ENCODE measurements around the gene KRT39.

The KRT39 gene

DNA sequence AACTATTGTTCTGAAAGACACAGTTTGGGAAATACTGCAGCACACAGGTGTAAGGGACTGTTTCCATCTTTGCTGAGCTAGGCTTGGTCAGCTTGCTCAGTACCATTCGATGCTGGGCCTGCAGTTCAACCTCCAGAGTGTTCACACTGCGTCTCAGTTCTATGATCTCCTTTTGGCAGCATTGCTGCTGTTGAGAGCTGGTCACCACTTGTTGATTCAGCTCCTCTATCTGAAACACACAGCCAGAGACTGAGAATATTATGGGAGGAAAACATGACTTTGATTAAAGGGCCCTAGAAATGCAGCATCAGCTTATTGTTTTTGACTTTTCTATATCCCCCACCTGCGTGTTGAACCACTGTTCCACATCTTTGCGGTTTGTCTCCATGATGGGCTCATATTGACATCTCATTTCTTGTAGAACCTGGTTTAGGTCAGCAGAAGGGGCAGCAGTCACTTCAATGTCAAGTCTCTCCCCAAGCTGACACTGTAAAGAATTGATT is 4.6 kb downstream of the KRT39 start:
- POLR2A ChIA-PET = no interaction called here
- DNase-seq (ENCODE audit: low read depth, low spot score) = no peak
- no peak for TF ChIP-seq CTCF (IDR thresholded peaks at IDR 0.05; ENCODE audit: insufficient read depth, low read length, missing control alignments)
- CTCF ChIA-PET = interaction anchor here (0.9 to 1.3 kb wide), 5 partner anchors 9 to 33 kb away, joined by 3 to 5 read pairs (median 3); no protein-coding TSS in a partner anchor
- no peak overlapping the region for H3K4me3 ChIP-seq (ENCODE audit: low read depth, low read length)

DNA sequence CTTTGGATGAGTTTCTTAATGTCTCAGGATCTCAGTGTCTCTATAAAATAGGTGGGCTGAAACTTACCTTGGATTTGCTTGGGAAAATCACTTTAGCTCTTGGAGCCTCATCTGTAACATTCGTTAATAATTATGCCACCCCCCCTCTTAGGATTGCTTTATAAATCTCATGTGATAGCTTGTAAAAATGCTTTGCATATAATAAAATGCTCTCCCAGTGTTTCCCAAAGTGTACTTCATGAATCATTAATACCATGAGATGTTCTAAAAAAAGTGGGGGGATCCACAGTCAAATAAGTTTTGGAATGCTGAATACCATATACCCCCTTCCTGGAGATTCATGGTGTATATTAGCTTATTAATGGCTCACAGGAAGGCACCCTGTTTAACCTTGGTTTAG is 5.2 kb downstream of the KRT39 start:
- ChIA-PET CTCF (interaction anchor here (0.9 to 1.2 kb wide), 4 partner anchors 9 to 19 kb away, joined by 3 to 5 read pairs (median 3); no protein-coding TSS in a partner anchor), POLR2A (no interaction called here)
- H3K4me3 ChIP-seq (ENCODE audit: low read depth, low read length) = no peak overlapping the region
- no peak for TF ChIP-seq CTCF (IDR thresholded peaks at IDR 0.05; ENCODE audit: insufficient read depth, low read length, missing control alignments)
- DNase-seq (ENCODE audit: low read depth, low spot score) = no peak

GRCh38 chr17:40960144-40960543 is 6.6 kb downstream of the KRT39 start:
- no peak for DNase-seq (ENCODE audit: low read depth, low spot score)
- no peak overlapping the region for H3K4me3 ChIP-seq (ENCODE audit: low read depth, low read length)
- POLR2A ChIA-PET = no interaction called here
- CTCF ChIA-PET = interaction anchor here (2.0 kb wide), 1 partner anchor 589 kb away, joined by 5 read pairs; no protein-coding TSS in a partner anchor
- TF ChIP-seq CTCF (IDR thresholded peaks at IDR 0.05; ENCODE audit: insufficient read depth, low read length, missing control alignments) = no peak

DNA sequence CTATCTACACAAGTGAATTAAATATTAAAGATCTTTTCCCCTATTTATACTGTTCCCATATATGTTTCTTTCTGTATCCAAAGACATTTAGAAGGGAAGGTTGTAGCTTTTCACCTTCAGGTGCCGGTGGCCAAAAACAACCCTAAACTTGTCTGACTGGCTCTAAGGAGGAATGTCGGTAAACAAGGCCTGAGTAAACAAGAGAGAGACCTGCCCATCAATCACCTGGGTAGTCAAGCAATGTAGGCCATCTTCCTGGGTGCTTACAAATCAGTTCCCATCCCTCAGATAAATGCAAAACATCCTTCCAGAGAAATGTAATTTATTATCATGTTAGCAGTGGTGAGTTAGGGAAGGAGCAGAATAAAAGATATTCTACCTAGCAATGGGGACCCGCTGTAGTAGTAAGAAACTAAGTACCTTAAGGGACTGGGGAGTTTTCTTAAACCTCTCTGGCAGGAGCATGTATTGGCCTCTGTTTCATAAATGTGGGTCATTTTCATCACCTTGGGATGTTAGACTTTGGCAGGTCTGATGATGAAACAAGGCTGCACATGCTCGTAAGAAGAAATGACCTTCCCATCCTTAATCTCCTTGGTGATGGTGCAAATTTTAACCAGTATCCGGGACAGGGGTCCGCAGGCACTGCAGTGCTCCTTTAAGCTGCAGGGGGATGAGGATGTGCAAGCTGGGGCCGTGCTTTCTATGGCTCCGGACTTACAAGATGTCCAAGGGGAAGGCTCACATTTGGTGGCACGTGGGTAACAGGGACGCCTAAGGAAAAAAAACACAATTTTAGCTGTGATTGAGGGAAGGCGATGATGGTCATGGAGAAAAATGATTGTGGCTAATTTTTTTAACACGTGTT is 8.4 kb downstream of the KRT39 start:
- ChIA-PET CTCF (interaction anchor here (0.6 to 2.0 kb wide), 5 partner anchors 69 to 591 kb away, joined by 3 to 5 read pairs (median 3); partner anchors contain the start of gene KRTAP1-5), POLR2A (interaction anchor here (1.4 to 3.1 kb wide), 3 partner anchors 48 to 102 kb away, joined by 3 to 14 read pairs (median 11); partner anchors contain the start of gene KRTAP2-3)
- no peak for TF ChIP-seq CTCF (IDR thresholded peaks at IDR 0.05; ENCODE audit: insufficient read depth, low read length, missing control alignments)
- DNase-seq (ENCODE audit: low read depth, low spot score) = no peak
- no peak overlapping the region for H3K4me3 ChIP-seq (ENCODE audit: low read depth, low read length)

DNA sequence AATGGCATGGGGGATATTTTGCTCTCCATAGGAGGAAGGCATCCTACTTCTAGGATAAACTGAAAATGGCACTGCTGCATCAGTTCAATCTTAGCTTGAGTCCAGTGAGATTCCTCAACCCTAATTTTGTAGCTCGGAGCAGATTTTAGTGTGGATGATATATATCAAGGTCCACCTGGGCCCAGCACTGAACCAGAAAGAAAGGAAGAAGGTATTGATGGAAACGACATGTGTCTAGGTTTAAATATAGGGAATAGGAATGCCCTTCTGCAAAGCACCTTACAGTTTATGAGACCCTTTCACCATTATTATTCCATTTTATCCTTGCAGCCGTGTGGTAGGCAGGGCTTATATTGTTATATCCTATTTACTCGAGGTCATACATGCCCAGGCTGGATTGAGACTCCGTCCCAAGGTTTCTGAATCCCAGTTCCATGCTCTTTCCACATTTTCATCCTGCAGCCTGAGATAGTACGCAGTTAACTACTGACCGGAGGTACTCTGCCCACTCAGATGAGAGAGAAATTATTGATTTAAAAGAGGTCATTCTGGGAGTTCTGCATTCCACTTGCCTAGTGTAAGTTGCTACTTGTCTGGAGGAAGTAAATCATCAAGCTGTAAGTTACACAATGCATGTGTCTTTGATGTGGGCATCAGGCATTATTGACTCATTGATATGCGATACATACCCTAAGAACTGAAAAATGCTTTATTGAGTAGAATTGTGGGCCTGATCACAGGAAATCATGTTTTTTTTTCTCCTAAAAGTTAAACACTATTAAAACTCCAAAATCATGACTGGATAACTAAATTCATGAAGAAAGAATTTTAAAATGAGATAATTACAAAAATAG is 10.1 kb downstream of the KRT39 start:
- no peak overlapping the region for H3K4me3 ChIP-seq (ENCODE audit: low read depth, low read length)
- TF ChIP-seq CTCF (IDR thresholded peaks at IDR 0.05; ENCODE audit: insufficient read depth, low read length, missing control alignments) = no peak
- POLR2A ChIA-PET = interaction anchor here (0.6 to 3.1 kb wide), 9 partner anchors 43 to 849 kb away, joined by 3 to 14 read pairs (median 3); partner anchors contain the start of genes KRTAP2-3 and KRTAP2-4
- peak; percentile 100 for DNase-seq (ENCODE audit: low read depth, low spot score)
- CTCF ChIA-PET = interaction anchor here (0.6 to 1.5 kb wide), 7 partner anchors 10 to 592 kb away, joined by 3 to 7 read pairs (median 3); partner anchors contain the start of genes KRT39 and KRTAP1-5
